ENCODE data around the gene MICALL1.

Gene MICALL1

GRCh38 chr22:37982151-37982785, 76.2 kb downstream of the MICALL1 start:
- DNase-seq (ENCODE audit: insufficient read length, low spot score) = no peak
- TF ChIP-seq CTCF (IDR thresholded peaks at IDR 0.05; ENCODE audit: insufficient read depth, missing control alignments) = no peak

GRCh38 chr22:37982938-37983859, 77.1 kb downstream of the MICALL1 start:
- TF ChIP-seq CTCF (IDR thresholded peaks at IDR 0.05; ENCODE audit: insufficient read depth, missing control alignments) = no peak
- DNase-seq (ENCODE audit: insufficient read length, low spot score) (no peak), FAIRE-seq (no peak)

More at GRCh38 chr22:37982151-37982785, 76.2 kb downstream of the MICALL1 start:
- FAIRE-seq = no peak

GRCh38 chr22:37983860-37984791, 78.0 kb downstream of the MICALL1 start, which contains the start of gene SOX10:
TSS of gene SOX10 (minus strand) at chr22:37984555. CDS start at chr22:37983784, 771 bp downstream.
- no peak for TF ChIP-seq CTCF (IDR thresholded peaks at IDR 0.05; ENCODE audit: insufficient read depth, missing control alignments)
- FAIRE-seq (no peak), DNase-seq (ENCODE audit: insufficient read length, low spot score) (no peak)

GRCh38 chr22:37985050-37985585, 79.0 kb downstream of the MICALL1 start:
- DNase-seq (ENCODE audit: insufficient read length, low spot score) (no peak), FAIRE-seq (no peak)
- TF ChIP-seq CTCF (IDR thresholded peaks at IDR 0.05; ENCODE audit: insufficient read depth, missing control alignments) = no peak

GRCh38 chr22:37985751-37986281, 79.7 kb downstream of the MICALL1 start:
- TF ChIP-seq CTCF (IDR thresholded peaks at IDR 0.05; ENCODE audit: insufficient read depth, missing control alignments) = no peak
- DNase-seq (ENCODE audit: insufficient read length, low spot score) (no peak), FAIRE-seq (no peak)

- no peak for TF ChIP-seq CTCF (IDR thresholded peaks at IDR 0.05; ENCODE audit: insufficient read depth, missing control alignments)
- no peak for FAIRE-seq
Observed at GRCh38 chr22:37986371-37986770, 80.3 kb downstream of the MICALL1 start.

More at GRCh38 chr22:37986371-37986770, 80.3 kb downstream of the MICALL1 start:
- DNase-seq (ENCODE audit: insufficient read length, low spot score) = no peak

All from D721Med (cell line).